NCI-H226 (cell line): ENCODE data around the gene GRM8.

Experiments
- DNase-seq: peaks from one replicate; pipeline ENCODE4 v3.0.0-alpha.2; 2015

Gene GRM8

DNA sequence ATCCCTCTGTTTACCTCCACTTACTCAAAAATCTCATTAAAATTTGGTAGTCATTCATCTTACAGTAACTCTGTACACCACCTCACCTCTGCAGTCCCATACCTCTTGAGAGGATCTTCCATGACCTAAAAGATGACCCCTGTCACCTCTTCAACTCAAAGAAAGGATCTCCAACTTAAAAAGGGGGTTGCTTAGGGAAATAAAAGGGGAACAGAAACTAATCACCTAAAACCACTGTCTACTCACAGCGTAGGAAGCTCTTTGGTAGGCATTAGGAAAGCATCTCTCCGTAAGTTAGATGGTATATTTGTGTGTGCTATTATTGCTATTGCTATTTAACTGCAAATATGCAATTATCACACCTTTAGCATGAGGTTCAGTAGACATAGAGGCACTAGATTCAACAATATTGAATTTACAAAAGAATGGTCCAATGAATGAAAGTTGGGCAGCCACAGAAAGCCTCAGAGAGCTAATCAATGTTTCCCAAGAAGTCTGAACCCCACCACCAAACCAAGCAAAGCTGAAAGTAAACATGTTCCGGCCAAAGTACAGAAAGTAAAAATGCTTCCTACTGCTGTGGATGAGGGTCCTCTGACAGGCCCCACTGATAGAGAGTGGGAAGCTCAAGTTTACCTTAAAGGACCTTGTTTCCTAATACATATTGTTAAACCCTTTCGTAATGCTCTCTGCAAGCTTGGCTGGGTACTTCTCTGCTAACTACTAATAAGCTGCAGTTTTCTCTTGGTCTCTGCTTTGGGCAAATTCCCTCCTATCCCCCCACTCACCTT lies 105.8 kb downstream of the GRM8 start:
- no peak for DNase-seq

DNA sequence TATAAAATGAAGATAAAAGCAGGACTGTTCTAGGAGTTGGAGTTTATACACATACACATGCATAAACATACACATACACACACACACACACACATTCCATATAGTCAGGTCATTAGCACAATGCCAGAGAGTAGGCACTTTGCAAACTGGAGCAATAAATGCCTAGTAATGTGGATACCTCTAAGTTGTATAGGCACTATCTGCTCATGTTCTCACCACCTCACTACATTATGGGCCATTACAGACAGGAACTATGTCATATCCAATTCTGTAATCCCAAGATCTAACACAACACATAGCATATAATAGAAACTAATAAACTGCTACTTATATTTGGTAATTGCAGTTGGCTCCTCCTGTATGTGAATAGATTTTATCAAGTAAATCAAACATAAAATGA lies 115.6 kb downstream of the GRM8 start:
- DNase-seq = no peak

DNA sequence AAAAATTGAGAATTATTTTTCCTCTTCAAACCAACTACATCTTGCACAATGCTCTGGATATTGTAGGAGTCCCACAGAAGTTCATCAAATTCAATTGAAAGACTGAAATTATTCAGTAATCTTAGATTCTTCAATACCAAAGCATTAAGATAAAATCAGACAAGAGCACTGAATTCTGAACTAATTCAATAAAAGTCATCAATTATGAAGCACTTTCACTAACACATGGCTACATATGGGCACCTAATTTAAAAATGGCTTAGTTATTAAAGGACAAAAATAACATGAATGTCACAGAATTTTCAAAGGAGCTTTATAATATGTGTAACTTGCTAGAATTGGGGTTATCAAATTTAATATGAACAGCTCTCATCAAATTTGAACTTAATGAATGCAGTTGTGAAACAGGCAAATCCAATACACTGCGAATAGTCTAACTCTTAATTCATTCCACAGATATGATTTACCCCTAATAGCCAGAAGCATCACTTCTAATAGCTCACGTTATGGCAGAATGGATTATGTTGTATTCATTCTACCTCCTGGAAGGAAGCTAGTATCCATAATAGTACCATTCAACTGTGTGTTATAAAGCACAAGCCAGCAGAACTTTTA lies 116.8 kb downstream of the GRM8 start:
- DNase-seq = no peak

DNA sequence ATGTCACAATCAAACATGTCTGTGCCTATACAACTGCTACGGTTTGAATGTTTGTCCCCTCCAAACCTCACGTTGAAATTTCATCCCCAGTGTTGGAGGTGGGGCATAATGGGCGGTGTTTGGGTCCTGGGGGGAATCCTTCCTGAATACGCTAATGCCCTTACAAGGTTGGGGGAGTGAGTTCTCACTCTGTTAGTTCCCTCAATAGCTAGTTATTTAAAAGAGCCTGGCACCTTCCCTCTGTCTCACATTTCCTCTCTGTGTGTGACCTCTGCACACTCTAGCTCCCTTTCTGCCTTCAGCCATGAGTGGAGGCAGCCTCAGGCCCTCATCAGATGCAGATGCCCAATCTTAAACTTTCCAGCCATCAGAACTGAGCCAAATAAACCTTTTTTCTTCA lies 129.5 kb downstream of the GRM8 start:
- DNase-seq = no peak

DNA sequence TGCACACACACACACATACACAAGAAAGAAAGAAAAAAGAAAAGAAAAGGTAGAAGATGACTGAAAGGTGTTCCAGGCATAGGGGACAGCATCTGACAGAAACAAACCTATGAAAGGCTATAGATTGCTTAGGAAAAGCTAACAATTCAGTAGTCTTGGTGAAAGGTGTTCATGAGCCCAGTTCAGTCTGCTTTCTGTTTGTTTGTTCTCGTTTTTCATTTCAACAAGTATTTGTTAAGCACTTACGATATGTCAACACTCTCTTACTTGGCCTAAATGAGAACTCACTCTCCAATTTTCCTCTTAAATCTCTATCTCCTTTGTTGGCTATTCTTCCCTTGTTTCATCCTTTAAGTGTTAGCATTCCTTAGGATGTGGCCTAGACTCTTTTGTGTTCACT lies 133.2 kb downstream of the GRM8 start:
- DNase-seq = no peak

DNA sequence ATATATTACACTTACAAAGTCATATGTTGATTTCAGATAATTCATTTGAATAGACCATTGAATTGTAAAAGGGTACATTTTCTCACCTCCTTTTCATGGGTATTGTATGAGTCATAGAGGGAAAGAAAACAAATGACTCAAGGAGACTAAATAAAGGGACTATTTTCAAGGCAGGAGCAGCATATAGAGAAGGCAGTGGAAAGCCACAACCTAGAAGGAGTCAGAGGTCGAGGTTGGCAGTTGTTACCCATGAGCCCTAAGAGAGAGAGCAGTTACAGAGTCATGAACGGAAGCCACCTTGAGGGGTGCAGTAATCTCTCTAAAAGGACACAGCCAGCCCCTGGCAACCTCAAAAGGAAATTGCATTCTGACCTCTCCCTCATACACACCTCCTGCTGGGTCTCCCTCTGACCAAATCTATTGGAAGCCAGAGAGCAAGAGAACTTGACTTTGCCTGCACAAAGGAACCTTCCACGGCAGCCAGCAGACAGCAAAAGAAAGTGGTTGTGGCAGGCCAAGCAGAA lies 137.9 kb downstream of the GRM8 start:
- no peak for DNase-seq

DNA sequence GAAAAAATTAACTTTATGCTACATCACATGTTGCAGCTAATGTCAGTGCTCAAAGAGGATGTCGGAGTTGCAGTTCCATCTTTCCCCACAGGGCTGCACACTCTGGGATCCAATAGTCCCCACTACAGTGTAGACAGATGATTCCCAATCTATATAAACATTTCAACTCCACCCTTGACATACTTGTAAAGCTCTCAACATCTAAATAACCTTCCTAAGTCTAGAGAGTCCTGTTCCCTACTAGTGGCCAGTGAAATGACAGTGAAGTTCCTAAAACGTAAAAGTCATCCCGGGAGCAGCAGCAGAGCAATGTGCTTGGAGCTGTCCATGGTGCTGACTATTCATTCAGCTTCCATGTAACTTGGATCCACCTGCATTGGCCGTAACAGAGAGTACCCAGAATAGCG lies 145.1 kb downstream of the GRM8 start:
- peak; percentile 4 for DNase-seq

DNA sequence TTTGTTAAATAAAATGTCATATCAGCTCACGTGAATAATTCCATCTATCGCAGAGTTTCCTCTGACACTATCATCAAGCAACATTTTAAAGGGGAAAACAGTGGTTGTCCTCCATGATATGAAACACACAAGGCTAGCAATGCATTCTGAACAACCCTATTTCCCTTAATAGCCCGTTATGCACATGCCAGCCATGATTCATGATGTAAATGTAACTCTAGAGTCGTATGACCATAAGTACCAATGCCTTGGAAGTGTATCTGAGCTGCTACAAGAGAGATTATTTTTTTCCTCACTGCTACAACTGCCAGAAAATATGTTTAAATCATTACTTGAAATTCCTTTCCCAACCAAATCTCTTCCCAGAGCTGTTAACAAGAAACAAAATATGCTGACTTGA lies 159.4 kb downstream of the GRM8 start:
- DNase-seq = no peak

DNA sequence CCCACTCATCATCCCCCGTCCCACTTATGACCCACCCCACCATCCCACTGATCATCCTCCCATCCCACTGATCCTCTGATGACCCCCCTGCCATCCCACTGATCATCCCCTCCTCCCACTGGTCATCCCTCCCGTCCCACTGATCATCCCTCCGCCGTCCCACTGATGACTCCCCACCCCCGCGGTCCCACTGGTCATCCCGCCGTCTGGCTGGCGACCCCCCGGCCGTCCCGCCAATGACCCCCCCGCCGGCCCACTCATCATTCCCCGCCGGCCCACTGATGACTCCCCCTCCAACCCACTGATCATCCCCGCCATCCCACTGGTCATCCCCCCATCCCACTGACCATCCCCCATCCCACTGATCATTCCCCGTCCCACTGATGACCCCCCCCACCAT lies 161.1 kb downstream of the GRM8 start:
- no peak for DNase-seq

DNA sequence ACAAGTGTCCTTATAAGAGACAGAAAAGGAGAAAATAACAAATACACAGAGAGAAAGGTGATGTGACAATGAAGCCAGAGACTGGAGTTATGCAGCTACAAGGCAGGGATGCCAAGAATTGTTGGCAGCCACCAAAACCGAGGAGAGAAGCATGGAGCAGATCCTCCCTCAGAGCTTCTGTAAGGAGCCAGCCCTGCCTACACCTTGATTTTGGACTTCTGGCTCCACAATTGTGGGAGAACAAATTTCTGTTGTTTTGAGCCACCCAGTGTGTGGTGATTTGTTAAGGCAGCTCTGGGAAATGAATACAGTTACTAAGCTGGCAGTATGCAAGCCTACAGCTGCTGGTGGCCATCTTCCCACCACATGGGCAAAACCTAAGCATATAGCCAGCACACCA lies 163.6 kb downstream of the GRM8 start:
- no peak for DNase-seq

DNA sequence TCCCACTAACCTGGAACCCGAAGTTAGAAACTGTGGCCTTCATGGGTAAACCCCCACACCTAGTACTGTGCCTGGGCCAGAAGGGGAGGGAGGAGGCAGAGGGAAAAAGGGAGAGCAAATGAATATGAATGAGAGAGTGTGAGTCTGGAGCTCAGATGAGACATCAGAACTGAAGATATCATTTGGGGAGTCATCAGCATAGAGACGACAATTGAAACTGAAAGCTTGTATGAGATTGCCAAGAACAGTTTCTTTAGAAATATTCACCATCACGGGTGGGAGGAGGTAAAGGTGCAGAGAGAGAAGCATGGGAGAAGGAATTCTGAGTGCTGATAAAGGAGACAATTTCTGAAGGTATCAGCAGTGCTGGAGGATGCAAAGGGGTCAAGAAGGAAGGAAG lies 171.2 kb downstream of the GRM8 start:
- no peak for DNase-seq

DNA sequence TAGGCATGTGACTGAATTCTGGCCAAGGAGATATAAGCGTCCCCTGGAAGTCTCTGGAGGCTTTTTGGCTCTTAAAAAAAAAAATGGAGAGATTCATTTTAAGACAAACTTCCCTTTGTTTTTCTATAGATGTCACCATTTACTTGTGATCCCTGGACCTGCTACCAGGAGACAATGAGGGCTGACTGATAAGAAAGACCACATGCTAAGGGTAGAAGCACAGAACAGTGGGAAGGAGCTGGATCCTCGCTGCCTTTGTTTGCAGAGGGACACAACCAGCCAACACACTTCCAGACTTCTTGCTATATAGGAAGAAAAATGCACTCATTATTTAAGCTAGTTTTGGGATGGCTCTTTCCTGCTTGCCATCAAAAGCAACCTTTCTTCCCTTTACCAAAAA lies 172.2 kb downstream of the GRM8 start:
- DNase-seq = no peak

DNA sequence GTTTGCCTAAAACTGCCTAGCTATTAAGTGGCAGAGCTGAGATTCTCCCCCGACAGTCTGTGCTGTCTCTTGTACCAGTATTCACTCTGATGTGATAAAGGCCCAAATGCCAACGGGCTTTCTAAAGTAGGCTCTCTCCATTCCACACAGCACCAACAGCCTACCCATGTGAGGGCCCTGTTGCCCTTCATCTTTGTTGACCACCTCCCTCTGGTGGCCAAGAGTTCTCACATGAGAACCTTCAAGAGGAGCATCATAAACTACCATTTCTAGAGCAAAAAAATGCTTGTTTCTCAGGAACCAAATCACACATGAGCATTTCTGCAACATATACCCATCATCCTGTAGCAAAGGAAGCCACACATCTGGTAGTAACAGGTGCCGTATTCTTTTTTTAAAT lies 185.8 kb downstream of the GRM8 start:
- no peak for DNase-seq

DNA sequence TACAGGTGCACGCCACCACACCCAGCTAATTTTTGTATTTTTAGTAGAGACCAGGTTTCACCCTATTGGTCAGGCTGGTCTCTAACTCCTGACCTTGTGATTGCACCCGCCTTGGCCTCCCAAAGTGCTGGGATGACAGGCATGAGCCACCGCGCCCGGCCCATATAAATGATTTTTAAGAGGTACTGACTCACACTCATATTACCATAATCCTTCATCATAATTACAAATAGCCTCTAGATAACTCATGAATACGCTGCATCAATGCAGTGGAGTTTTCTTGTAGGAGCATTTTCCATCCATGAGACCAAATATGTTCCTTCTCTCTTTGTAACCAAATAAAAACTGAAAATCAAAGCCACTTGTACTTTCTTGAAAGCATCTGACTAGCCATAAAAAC lies 193.3 kb downstream of the GRM8 start:
- no peak for DNase-seq

DNA sequence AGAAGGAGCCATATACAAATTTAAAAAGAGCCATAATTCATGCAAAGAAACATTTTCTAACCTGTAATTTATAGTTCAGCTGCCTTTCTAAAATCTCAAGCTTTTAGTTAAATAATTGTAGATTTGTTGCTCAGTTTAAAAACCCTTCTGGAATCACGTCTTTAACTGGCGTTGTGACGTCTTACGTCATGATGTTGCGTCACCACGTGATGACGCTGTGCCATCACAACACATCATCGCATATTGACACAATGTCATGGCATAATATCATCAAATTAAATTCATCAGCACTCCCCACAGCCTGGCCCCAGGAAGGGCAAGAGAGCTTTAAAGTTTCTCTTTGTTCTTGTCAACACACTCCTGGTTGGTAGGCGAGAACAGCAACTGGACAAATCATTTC lies 194.8 kb downstream of the GRM8 start:
- DNase-seq = no peak

DNA sequence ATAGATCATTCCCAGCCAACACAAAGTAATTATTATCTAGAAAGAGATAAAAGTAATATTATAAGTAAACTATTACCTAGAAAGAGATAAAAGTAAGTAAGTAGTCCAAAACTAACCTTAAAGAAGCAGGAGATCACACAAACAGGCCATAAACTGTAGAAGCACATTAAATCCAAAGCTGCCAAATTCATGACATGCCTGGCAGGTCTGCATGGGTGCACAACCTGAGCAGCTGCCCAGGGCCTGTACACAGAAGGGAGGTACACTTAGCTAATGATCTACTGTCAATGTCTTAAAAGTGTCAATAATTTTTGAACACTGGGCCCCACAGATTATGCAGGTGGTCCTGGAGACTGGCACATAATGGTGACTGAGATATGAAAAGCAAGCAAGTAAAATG lies 196.5 kb downstream of the GRM8 start:
- DNase-seq = no peak

DNA sequence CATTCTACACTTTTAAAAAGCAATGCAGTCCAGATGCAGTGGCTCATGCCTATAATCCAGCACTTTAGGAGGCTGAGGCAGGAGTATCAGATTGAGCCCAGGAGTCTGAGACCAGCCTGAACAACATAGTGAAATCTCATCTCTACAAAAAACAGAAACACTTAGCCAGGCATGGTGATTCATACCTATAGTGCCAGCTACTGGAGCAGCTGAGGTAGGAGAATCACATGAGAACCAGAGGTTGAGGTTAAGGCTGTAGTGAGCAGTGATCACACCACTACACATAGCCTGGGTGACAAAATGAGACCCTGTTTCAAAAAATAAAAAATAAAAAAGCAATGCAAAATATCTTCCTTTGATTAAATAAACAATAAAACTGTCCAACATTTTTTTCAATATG lies 205.2 kb downstream of the GRM8 start:
- no peak for DNase-seq

DNA sequence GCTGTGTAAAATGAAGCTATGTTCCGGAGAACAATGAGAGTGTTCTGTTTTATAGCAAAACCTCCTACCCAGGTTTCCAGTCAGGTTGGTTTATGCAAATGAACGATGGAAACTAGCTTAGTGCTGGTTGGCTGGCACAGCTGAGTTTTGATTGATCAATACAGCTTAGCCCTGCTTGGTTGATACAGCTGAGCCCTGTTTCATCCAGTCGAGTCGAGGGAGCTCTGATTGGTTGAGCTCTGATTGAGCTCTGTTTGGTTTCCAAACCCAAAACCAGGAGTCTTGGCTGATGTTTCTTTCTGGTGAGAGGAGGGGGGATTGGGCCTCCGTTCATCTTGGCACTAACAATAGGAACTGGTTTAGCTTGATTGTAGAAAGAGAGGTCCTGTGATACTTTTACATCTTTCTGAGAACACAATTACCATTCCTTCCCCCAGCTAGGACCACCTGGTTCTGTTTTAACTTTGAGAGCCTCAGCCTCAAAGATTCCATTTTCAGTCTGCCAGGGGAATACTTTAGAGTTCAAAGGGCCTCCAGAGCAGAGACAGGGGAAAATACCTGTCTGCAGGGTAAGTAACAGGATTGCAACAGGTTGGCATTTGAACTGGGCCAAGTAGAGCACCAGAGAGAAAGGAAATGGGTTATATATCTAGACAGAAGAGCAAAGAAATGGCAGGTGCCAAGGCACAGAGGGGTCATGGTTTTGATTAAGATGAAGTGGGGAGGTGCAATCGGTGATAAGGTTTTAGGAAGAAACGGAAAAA lies 210.9 kb downstream of the GRM8 start:
- no peak for DNase-seq

DNA sequence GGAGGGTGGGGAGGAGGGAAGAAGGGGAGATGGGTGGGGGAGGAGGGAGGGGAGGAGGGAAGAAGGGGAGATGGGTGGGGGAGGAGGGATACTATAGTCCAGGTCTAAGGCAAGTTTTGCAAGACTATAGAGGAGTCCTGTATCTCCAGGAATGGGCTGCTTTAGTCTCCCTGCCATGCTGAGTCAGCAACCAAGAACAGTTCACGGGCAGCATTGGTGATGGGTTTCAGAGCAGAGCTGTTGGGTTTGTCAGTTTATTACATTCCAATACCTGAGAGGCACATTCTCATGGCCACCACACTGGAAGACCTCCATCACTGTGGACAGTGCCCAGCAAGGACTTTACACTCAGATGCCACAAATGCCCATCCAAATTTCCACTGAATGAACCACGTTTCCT lies 212.7 kb downstream of the GRM8 start:
- DNase-seq = no peak

DNA sequence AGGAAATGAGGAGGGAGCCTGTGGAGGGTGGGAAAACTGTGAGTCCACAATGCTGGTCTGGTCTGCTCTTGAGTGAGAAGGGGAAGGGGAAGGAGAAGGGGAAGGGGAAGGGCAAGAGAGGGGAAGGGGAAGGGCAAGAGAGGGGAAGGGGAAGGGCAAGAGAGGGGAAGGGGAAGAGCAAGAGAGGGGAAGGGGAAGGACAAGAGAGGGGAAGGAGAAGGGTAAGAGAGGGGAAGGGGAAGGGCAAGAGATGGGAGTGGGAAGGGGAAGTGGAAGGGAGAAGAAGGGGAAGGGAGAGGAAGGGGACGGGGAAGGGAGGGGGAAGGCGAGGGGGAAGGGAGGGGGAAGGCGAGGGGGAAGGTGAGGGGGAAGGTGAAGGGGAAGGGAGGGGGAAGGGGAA lies 213.2 kb downstream of the GRM8 start:
- no peak for DNase-seq

DNA sequence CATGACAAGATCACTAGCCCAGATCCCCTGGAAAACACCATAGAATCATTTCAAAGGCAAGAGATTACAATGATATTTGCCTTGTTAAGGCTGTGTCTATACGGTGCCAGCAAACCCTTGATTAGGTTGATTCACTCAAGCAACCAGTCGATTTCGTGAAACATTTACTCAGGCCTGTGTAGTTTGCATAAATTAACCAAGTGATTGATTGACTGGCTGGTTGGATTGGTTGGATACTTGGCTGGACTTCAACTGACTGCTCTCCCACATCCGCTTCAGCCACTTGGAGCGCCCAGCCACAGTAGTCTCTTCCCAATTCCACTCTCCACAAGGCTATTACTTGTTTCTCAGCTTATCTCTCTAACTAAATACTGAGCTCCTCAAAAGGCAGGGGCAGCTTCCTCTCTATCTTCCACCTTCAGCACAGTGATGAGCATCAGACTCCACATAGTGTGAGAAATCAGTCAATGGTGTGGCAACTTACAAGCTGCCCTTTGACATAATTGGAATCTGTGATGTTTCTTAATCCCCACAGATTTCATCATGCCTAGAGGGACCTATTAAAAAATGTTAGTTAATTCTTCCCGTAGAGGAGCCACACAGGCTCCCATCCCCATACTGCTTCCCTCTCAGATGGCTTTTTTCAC lies 217.4 kb downstream of the GRM8 start:
- DNase-seq = no peak

DNA sequence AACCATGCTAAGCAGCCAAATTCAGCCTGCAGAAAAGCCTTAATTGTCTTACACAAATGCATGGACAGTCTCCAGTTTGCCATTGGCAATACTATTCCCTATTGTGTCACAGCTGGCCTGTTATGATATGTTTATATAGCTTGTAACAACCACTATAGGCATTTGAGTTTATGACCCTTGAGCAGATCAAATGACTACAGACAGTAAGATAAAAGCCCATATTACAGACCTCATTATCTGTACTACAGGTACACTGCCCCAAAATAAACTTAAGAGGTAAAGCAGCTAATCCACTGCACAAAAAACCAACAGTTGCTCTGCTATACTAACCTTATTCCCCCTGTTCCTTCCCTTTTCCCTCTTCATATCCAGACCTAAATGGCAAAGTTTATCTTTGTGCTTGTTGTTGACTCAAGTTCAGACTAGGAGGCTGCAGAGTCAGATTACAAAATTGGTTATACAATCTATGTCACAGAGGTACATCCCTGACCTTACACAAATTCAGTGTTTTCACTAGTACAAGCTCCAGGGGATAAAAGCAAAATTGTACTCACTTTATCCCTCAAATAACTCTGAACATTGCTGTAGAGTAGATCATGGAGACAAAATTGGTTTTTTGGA lies 218.4 kb downstream of the GRM8 start:
- DNase-seq = no peak

DNA sequence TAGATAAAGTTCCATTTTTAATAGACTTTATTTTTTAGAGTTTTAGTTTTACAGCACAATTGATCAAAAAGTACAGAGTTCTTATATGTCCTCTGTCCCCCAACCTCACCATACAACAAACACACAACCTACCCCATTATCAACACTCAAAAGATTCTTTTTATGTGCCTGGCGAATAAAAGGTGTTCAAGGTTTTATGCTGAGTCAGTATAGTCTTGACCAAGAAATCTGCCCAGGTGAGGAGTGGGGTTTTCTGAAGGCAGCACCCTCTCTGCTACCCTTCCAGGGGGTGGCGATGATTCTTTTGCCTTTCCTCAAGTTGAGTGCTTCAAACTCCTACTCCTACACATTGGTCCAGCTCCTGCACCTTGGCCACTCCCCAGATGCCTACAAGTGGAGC lies 222.9 kb downstream of the GRM8 start:
- DNase-seq = no peak
